ENCODE results near the gene MAJIN. TPM values are rescaled to one million over a fixed set of nuclear protein-coding genes. Genes with fewer than 3 reads are reported as not detected.

MAJIN gene
- total RNA-seq, 1 donor from 2014 or later: not detected

DNA sequence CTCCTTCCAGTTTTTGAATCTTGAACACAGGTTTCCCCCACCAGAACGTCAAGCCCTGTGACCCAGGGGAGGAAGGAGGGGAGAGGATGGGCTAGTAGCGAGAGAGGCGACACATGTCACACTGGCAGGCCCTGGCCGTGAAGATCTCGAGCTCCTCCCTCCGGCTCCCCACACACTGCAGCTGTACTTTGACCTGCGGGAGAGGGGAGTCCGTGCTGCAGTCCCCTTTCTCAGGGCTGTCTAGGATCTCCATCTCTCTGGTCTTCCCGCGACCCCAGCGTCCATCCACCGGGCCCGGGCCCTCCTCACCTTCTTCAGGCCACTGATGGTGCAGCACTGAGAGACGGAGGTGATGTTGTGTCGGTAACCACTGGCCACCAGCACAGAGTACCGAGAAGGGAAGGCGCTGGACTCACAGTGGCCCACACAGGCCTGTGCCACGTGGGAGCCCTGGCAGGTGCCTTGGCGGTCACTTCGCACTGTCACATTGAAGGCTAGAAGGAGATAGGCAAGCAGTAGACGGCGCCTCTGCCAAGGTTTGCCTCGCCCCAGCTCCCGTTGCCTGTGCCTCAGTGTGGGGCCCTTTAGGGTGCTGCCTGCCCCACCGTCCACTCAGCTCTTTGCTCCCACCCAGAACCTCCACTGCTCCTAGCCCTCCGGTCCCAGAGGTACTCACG, 37.1 kb downstream of the MAJIN start:
- intact Hi-C loops (cut with DNase I): no loop called here
- Histone ChIP-seq H3K27ac (no peak overlapping the region), H3K27me3 (ENCODE audit: low read depth) (no peaks in the 10 kb centered on the region), H3K36me3 (peaks cover 48% of the 10 kb centered on the region), H3K4me3 (no peak overlapping the region), H3K9me3 (no peaks in the 10 kb centered on the region), H3K4me1 (no peaks in the 10 kb centered on the region)
- no peak for ATAC-seq
- no peak for DNase-seq
- TF ChIP-seq, protein P1, sequence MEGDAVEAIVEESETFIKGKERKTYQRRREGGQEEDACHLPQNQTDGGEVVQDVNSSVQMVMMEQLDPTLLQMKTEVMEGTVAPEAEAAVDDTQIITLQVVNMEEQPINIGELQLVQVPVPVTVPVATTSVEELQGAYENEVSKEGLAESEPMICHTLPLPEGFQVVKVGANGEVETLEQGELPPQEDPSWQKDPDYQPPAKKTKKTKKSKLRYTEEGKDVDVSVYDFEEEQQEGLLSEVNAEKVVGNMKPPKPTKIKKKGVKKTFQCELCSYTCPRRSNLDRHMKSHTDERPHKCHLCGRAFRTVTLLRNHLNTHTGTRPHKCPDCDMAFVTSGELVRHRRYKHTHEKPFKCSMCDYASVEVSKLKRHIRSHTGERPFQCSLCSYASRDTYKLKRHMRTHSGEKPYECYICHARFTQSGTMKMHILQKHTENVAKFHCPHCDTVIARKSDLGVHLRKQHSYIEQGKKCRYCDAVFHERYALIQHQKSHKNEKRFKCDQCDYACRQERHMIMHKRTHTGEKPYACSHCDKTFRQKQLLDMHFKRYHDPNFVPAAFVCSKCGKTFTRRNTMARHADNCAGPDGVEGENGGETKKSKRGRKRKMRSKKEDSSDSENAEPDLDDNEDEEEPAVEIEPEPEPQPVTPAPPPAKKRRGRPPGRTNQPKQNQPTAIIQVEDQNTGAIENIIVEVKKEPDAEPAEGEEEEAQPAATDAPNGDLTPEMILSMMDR (IDR thresholded peaks at IDR 0.05): no peak

DNA sequence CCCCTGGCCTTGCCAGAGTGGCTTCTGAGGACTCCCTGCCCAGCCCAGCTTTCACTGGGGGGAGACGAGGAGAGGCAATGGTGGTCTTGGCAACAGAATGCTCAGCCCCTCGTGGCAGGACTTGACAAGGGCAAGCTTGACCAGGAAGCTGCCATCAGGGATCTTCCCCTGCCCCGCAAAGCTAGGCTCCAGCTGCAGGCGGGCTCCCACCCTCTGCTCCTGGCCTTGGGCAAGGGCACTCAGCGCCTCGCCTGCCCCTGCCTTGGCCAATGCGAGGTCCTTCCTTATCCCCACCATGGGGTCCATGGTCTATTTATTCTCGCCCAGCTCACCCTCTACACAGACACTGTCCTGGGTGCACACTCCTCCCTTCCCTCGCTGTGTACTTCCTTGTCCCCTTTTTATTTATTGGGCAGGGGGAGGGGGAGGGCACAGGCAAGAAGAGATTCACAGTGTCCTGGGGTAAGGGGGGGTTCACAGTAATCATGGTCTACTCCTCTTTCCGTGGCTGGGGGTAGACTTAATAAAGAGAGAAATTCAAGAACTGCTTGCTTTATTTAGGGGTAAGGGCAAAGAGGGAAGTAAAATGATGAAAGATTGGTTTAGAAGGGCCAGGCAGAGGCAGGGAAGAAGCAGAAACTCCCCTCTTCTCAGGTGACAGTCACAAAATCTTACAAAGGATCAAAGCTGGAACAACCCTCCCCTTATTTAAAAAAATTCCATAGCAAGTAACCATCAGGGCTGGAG, 37.8 kb downstream of the MAJIN start:
- DNase-seq (no peak), ATAC-seq (no peak)
- H3K36me3 ChIP-seq: peaks cover 55% of the 10 kb centered on the region
- no peak overlapping the region for H3K27ac ChIP-seq
- no peak overlapping the region for H3K4me3 ChIP-seq
- no peaks in the 10 kb centered on the region for H3K4me1 ChIP-seq
- no peaks in the 10 kb centered on the region for H3K27me3 ChIP-seq (ENCODE audit: low read depth)
- TF ChIP-seq, protein P1 (IDR thresholded peaks at IDR 0.05): no peak
- H3K9me3 ChIP-seq: no peaks in the 10 kb centered on the region
- intact Hi-C loops (cut with DNase I): no loop called here

DNA sequence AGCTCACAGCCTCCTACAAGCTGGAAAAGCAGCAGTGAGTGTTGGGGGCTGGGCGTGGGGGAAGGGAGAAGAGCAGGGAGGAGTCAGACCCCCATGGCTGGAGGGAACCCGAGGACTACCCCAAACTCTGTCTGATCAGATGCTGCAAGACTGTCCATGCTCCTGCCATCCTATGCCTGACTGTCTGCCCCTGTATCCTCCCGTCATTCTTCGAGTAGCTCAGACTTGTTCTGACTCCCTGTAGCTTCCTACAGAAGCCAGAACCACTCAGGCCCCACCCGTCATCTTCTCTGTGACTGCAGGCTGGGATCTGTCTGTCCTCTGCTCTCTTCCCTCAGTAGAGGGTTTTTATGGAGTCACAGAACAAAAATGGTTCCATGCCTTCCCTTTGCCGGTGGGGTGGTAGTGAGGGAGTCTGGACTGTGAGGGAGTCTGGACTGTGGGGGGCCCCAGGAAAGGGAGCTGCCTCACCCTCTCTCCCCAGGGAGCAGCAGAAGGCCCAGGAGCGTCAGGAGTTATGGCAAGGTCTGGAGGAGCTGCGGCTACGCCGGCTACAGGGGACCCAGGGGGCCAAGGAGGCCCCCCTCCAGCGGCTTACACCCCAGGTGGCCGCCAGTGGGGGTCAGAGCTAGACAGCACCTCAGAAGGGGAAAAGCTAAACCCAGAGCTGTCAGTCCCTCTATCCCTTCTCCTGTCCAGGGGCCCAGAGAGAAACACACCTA, 38.5 kb downstream of the MAJIN start:
- DNase-seq (no peak), ATAC-seq (no peak)
- Histone ChIP-seq H3K36me3 (peaks cover 61% of the 10 kb centered on the region), H3K9me3 (no peaks in the 10 kb centered on the region), H3K27me3 (ENCODE audit: low read depth) (no peaks in the 10 kb centered on the region), H3K4me1 (no peaks in the 10 kb centered on the region), H3K27ac (no peak overlapping the region), H3K4me3 (no peak overlapping the region)
- TF ChIP-seq, protein P1 (IDR thresholded peaks at IDR 0.05): no peak
- intact Hi-C loops (cut with DNase I): no loop called here

DNA sequence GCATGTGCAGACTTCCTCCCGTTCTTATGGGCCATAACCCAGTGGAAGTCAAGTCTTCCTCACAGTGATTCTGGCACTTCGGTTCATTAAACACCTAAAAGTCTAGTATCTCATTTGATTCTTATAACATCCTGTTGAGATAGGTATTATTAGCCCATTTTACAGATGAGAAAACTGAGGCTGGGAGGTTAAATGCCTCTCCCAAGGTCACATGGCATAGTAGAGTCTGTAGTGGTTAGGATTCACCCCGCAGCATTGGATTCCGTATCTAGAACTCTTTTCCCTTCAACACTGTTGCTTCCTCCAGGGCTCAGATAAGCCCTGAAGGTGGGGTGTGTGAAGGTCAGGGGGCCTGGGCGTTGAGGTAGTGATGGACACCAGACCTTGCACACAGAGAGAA, 39.6 kb downstream of the MAJIN start:
- TF ChIP-seq, protein P1 (IDR thresholded peaks at IDR 0.05): no peak
- DNase-seq: no peak
- peaks cover 70% of the 10 kb centered on the region for H3K36me3 ChIP-seq
- intact Hi-C loops (cut with DNase I): no loop called here
- no peaks in the 10 kb centered on the region for H3K27me3 ChIP-seq (ENCODE audit: low read depth)
- no peaks in the 10 kb centered on the region for H3K9me3 ChIP-seq
- H3K4me1 ChIP-seq: no peaks in the 10 kb centered on the region
- no peak overlapping the region for H3K4me3 ChIP-seq
- no peak for ATAC-seq
- no peak overlapping the region for H3K27ac ChIP-seq

DNA sequence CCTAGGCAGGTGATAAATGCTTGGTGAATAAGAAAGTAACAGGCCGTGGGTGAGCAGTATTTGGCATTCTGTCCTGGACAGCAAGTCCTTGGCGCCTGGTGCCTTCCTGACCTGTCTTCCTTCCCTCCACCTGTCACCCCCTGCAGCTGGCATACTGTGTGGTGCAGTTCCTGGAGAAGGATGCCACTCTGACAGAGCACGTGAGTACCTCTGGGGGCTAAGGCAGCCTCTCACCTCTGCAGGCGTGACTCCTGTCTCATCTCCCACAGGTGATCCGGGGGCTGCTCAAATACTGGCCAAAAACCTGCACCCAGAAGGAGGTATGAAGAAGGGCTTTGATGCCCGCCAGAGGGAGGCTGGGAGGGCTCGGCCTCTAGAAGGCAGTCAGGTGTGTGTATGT, 40.6 kb downstream of the MAJIN start:
- TF ChIP-seq, protein P1 (IDR thresholded peaks at IDR 0.05): no peak
- intact Hi-C loops (cut with DNase I): no loop called here
- peaks cover 77% of the 10 kb centered on the region for H3K36me3 ChIP-seq
- no peak for ATAC-seq
- H3K27ac ChIP-seq: no peak overlapping the region
- no peak for DNase-seq
- H3K4me1 ChIP-seq: peaks cover 5% of the 10 kb centered on the region
- no peaks in the 10 kb centered on the region for H3K9me3 ChIP-seq
- no peak overlapping the region for H3K4me3 ChIP-seq
- H3K27me3 ChIP-seq (ENCODE audit: low read depth): no peaks in the 10 kb centered on the region
